H1 (cell line): ENCODE data around the gene IPO11. TPM values are rescaled to one million over a fixed set of nuclear protein-coding genes. Genes with fewer than 3 reads are reported as not detected.

Experiments used
- CTCF ChIA-PET: fragments of 300-600 bp; sonication (Branson Sonifier 250); formaldehyde crosslinking; loops from one replicate; lab custom pipeline; 2021; ENCODE audit not compliant: partially characterized antibody; lab: Charles Lee
- POLR2A ChIA-PET: fragments of 300-600 bp; sonication (Branson Sonifier 250); formaldehyde crosslinking; loops from one replicate; lab custom pipeline; 2021; ENCODE audit warnings: inconsistent platforms; ENCODE audit not compliant: partially characterized antibody; lab: Charles Lee
- DNase-seq, 2 experiments: peaks; one replicate each; pipeline versions ENCODE4 v3.0.0 to v3.0.0-alpha.2; 2010 to 2022; ENCODE audit warnings: low spot score in 2 of 2, low read depth in 1 of 2, mixed read lengths in 1 of 2
- FAIRE-seq: peaks from 2 replicates; lab custom pipeline; 2011; peaks lifted over from hg19 to GRCh38; lab: Jason Lieb, UNC
- H2AFZ ChIP-seq: 2 replicates; pipeline ENCODE4 v1.8.1; 2012; ENCODE audit warnings: low read length, inconsistent platforms
- H2AK5ac ChIP-seq: 2 replicates; pipeline ENCODE4 v1.6.1; 2013; ENCODE audit warnings: low read depth, low read length
- H2BK120ac ChIP-seq: replicated peaks from 2 replicates; pipeline ENCODE3; 2013; ENCODE audit warnings: low read depth, low read length, inconsistent platforms
- H2BK12ac ChIP-seq: 2 replicates; pipeline ENCODE4 v1.6.1; 2013; ENCODE audit warnings: low read depth, low read length
- H2BK15ac ChIP-seq: 2 replicates; pipeline ENCODE4 v1.6.1; 2013; ENCODE audit warnings: low read length
- H2BK20ac ChIP-seq: 2 replicates; pipeline ENCODE4 v1.6.1; 2013; ENCODE audit warnings: low read length
- H2BK5ac ChIP-seq: 2 replicates; pipeline ENCODE4 v1.6.1; 2013; ENCODE audit warnings: low read depth, low read length
- H3K14ac ChIP-seq: 2 replicates; pipeline ENCODE4 v1.6.1; 2013; ENCODE audit warnings: inconsistent platforms; ENCODE audit not compliant: insufficient read length
- H3K18ac ChIP-seq: 2 replicates; pipeline ENCODE4 v1.6.1; 2013; ENCODE audit warnings: low read length; ENCODE audit errors: extremely low read depth
- H3K23ac ChIP-seq: 2 replicates; pipeline ENCODE4 v1.6.1; 2013; ENCODE audit warnings: inconsistent platforms; ENCODE audit not compliant: insufficient read length
- H3K23me2 ChIP-seq: 2 replicates; pipeline ENCODE4 v1.6.1; 2013; ENCODE audit warnings: low read depth, low read length
- H3K27ac ChIP-seq: 2 replicates; pipeline ENCODE4 v1.6.1; 2011; ENCODE audit warnings: low read depth, low read length, inconsistent platforms
- H3K27me3 ChIP-seq, 4 experiments: replicated peaks in 1 of 4; 1 replicate in 1 of 4; 2 replicates in 3 of 4; pipeline versions ENCODE4 v1.6.1 to v1.8.1; 2011 to 2013; ENCODE audit warnings: low read length in 3 of 4, mild to moderate bottlenecking in 3 of 4, inconsistent platforms in 2 of 4, mixed read lengths in 2 of 4, moderate library complexity in 1 of 4; ENCODE audit not compliant: control insufficient read depth in 3 of 4, insufficient read depth in 3 of 4; ENCODE audit errors: extremely low read depth in 1 of 4
- H3K36me3 ChIP-seq, 4 experiments: 2 replicates each; pipeline versions ENCODE4 v1.6.1 to v1.8.1; 2011 to 2013; ENCODE audit warnings: mild to moderate bottlenecking in 4 of 4, low read length in 3 of 4, moderate library complexity in 2 of 4, control low read depth in 1 of 4, inconsistent platforms in 1 of 4; ENCODE audit not compliant: insufficient read depth in 4 of 4, control insufficient read depth in 2 of 4
- H3K4ac ChIP-seq: replicated peaks from 2 replicates; pipeline ENCODE3; 2013; ENCODE audit warnings: low read length, low read depth, mixed read lengths, inconsistent platforms; ENCODE audit not compliant: insufficient read length
- H3K4me1 ChIP-seq, 4 experiments: replicated peaks in 1 of 4; 1 replicate in 1 of 4; 2 replicates in 3 of 4; pipeline versions ENCODE4 v1.6.1 to v1.8.1; 2011 to 2013; ENCODE audit warnings: low read length in 3 of 4, inconsistent platforms in 2 of 4, mixed read lengths in 1 of 4; ENCODE audit not compliant: insufficient read depth in 4 of 4, control insufficient read depth in 3 of 4
- H3K4me2 ChIP-seq, 2 experiments: 2 replicates each; pipeline versions ENCODE4 v1.6.1 to v1.8.1; 2011 to 2013; ENCODE audit warnings: low read depth in 2 of 2, low read length in 2 of 2, control low read depth in 1 of 2, inconsistent platforms in 1 of 2, mild to moderate bottlenecking in 1 of 2; ENCODE audit not compliant: insufficient read depth in 1 of 2
- H3K4me3 ChIP-seq, 4 experiments: fragments of 200-600, 300-600 bp in 1 of 4; sonication (generic), shearing (Covaris generic), sonication (Bioruptor Twin) in 1 of 4; 2 replicates each; pipeline versions ENCODE4 v1.5.1 to v1.8.1; 2011 to 2016; ENCODE audit warnings: low read length in 4 of 4, low read depth in 3 of 4, control low read depth in 2 of 4, inconsistent platforms in 2 of 4, mild to moderate bottlenecking in 2 of 4, mixed read lengths in 1 of 4, moderate library complexity in 1 of 4; ENCODE audit not compliant: insufficient read depth in 2 of 4; ENCODE audit errors: extremely low read depth in 1 of 4
- H3K56ac ChIP-seq: replicated peaks from 2 replicates; pipeline ENCODE3; 2013; ENCODE audit warnings: low read depth, mild to moderate bottlenecking, mixed read lengths, low read length, inconsistent platforms; ENCODE audit not compliant: insufficient read length
- H3K79me1 ChIP-seq: 2 replicates; pipeline ENCODE4 v1.6.1; 2013; ENCODE audit warnings: low read depth, low read length, control low read depth
- H3K79me2 ChIP-seq, 2 experiments: 2 replicates each; pipeline versions ENCODE4 v1.6.1 to v1.8.1; 2012 to 2013; ENCODE audit warnings: low read length in 2 of 2, mild to moderate bottlenecking in 2 of 2, inconsistent platforms in 1 of 2; ENCODE audit not compliant: insufficient read depth in 2 of 2, control insufficient read depth in 1 of 2
- H3K9ac ChIP-seq, 4 experiments: replicated peaks in 1 of 4; 1 replicate in 1 of 4; 2 replicates in 3 of 4; pipeline versions ENCODE4 v1.6.1 to v1.8.1; 2011 to 2013; ENCODE audit warnings: low read depth in 3 of 4, low read length in 3 of 4, control low read depth in 2 of 4, mild to moderate bottlenecking in 2 of 4, moderate library complexity in 2 of 4, inconsistent platforms in 1 of 4; ENCODE audit errors: extremely low read depth in 1 of 4
- H3K9me3 ChIP-seq, 2 experiments: 2 replicates each; pipeline versions ENCODE4 v1.6.1 to v1.8.1; 2012 to 2013; ENCODE audit warnings: mild to moderate bottlenecking in 2 of 2, moderate library complexity in 2 of 2, control low read depth in 1 of 2, inconsistent platforms in 1 of 2, low read depth in 1 of 2, low read length in 1 of 2, mixed read lengths in 1 of 2; ENCODE audit not compliant: insufficient read depth in 2 of 2
- H4K20me1 ChIP-seq, 2 experiments: replicated peaks in 1 of 2; 2 replicates each; pipeline versions ENCODE3 to v1.8.1; 2011 to 2013; ENCODE audit warnings: inconsistent platforms in 2 of 2, low read length in 2 of 2, mild to moderate bottlenecking in 1 of 2; ENCODE audit not compliant: insufficient read depth in 2 of 2, control insufficient read depth in 1 of 2
- H4K5ac ChIP-seq: 2 replicates; pipeline ENCODE4 v1.6.1; 2013; ENCODE audit warnings: low read length, low read depth, mixed read lengths, inconsistent platforms; ENCODE audit not compliant: insufficient read length
- H4K8ac ChIP-seq: 2 replicates; pipeline ENCODE4 v1.8.0; 2013; ENCODE audit warnings: mild to moderate bottlenecking, moderate library complexity, low read length, inconsistent platforms; ENCODE audit not compliant: insufficient read depth; ENCODE audit errors: extremely low read depth
- H4K91ac ChIP-seq: replicated peaks from 2 replicates; pipeline ENCODE3; 2013; ENCODE audit warnings: low read length, mixed read lengths, inconsistent platforms; ENCODE audit not compliant: insufficient read length
- BACH1 ChIP-seq: IDR thresholded peaks from 2 replicates; pipeline ENCODE4 v1.6.1; 2012; ENCODE audit warnings: low read length, improper control_type of control experiment
- BRCA1 ChIP-seq: IDR thresholded peaks from 2 replicates; pipeline ENCODE4 v1.6.1; 2012; ENCODE audit warnings: low read depth, low read length, improper control_type of control experiment
- CEBPB ChIP-seq: IDR thresholded peaks from 2 replicates; pipeline ENCODE4 v1.6.1; 2012; ENCODE audit warnings: low read depth, low read length
- TAF1 ChIP-seq: IDR thresholded peaks from 2 replicates; pipeline ENCODE4 v1.6.1; 2011; ENCODE audit warnings: mild to moderate bottlenecking, low read depth, low read length
- WGBS, 2 experiments: shearing (Covaris generic) in 1 of 2; methylation state at CpG; one replicate each; pipeline versions ENCODE4 v1.1.6 to v1.1.7; 2013 to 2015; ENCODE audit warnings: low lambda C conversion rate in 2 of 2, mixed read lengths in 2 of 2, inconsistent platforms in 1 of 2, low coverage in 1 of 2, missing lambda C conversion rate in 1 of 2; ENCODE audit not compliant: insufficient replicate concordance in 2 of 2, insufficient coverage in 1 of 2, insufficient read length in 1 of 2; ENCODE audit errors: extremely low coverage in 1 of 2, missing lambda C conversion rate in 1 of 2; 5-methylcytosine and 5-hydroxymethylcytosine counted together
- polyA plus RNA-seq, 7 experiments: library from polyadenylated mRNA; depleted of rRNA in 3 of 7; stranded (reverse) in 5 of 7; unstranded in 2 of 7; fragments of >200 nt in 5 of 7; fragments of 200-250 nt in 2 of 7; gene quantifications; 1 replicate in 5 of 7; 2 replicates in 1 of 7; 4 replicates in 1 of 7; pipeline versions ENCODE4 v1.2.1 to v1.2.3, GENCODE V29; 2011 to 2013; ENCODE audit warnings: missing spikeins in 2 of 7, mixed read lengths in 2 of 7
- total RNA-seq: library from RNA; stranded (reverse); fragmentation: NEBNext Ultra II Directional; extraction: Animal tissue kit (Norgen Biotek cat#: 25700); gene quantifications from 2 replicates; pipeline ENCODE4 v1.2.1, GENCODE V29; 2021

IPO11 gene
- total and polyA plus RNA-seq, 2 of the 8 experiments (the other 6 are each of a cell fraction or from before 2014, with no cell fraction given) = 23.6 to 64.4 TPM

GRCh38 chr5:62585306-62585705, 172.7 kb downstream of the IPO11 start:
- Histone ChIP-seq H2BK120ac (no peak overlapping the region), H3K36me3 (no peaks in the 10 kb centered on the region), H3K79me2 (no peaks in the 10 kb centered on the region), H2BK5ac (no peak overlapping the region), H2BK20ac (no peak overlapping the region), H3K4ac (no peak overlapping the region), H3K56ac (no peak overlapping the region), H4K20me1 (no peaks in the 10 kb centered on the region), H3K23ac (no peak overlapping the region), H2BK15ac (no peak overlapping the region), H3K27me3 (no peaks in the 10 kb centered on the region), H3K9ac (no peak overlapping the region), H4K5ac (no peak overlapping the region), H2AK5ac (no peak overlapping the region), H3K4me3 (no peak overlapping the region), H3K4me2 (no peak overlapping the region), H3K4me1 (no peaks in the 10 kb centered on the region), H3K23me2 (no peaks in the 10 kb centered on the region), H3K18ac (no peak overlapping the region), H3K14ac (no peak overlapping the region), H2AFZ (no peak overlapping the region), H3K27ac (no peak overlapping the region), H3K79me1 (no peaks in the 10 kb centered on the region), H4K91ac (no peak overlapping the region), H2BK12ac (no peak overlapping the region), H4K8ac (no peak overlapping the region), H3K9me3 (no peaks in the 10 kb centered on the region)
- no peak for TF ChIP-seq BRCA1
- TF ChIP-seq TAF1 = no peak
- TF ChIP-seq BACH1 = no peak
- no peak for TF ChIP-seq CEBPB
- CTCF ChIA-PET = no interaction called here
- FAIRE-seq (no peak), DNase-seq (no peak)
- POLR2A ChIA-PET = no interaction called here
- WGBS, 2 experiments = 85% methylated on average over 2 of the region's 2 CpGs; no CpG with 5 or more reads in 1 of the 2 experiments
